HS-27A (cell line): ENCODE results near the gene ADAM12.
"Not testable (repeated sequence)": the region's sequence is repeated elsewhere in the genome, so short reads cannot be mapped to it uniquely, and the experiment has no call there.

Experiments
- DNase-seq: peaks from one replicate; pipeline ENCODE4 v3.0.0-alpha.2; 2012; ENCODE audit warnings: low read depth, missing footprints

ADAM12 gene

DNA sequence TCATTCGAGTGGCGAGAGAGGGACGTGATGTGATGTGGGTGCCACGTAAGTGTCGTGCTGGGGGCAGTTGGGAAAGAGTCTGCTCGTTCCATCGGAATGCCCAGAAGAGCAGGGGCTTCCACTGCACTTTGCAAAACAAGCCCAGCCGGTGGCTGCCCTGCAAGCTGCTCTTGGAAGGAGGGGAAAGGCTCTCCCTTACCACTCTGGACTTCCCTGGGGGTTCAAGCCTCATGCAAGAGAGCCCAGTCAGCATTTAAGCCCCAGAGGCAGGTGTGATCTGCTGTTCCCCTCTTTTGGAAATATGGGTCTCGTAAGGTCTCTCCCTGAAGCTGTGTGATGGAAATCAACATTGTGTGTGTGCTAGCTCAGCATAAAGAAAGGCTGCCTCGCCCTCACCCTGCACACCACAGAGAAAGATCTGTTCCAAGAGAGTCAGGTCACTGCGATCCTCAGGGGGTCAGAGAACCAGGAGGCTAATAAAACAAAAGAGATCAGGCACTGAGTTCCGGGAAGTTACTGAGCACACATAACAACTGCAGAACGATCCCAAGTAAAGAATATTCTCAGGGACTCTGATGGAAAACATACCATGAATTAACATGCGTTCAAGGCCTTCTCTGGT, 212.5 kb downstream of the ADAM12 start:
- no peak for DNase-seq

DNA sequence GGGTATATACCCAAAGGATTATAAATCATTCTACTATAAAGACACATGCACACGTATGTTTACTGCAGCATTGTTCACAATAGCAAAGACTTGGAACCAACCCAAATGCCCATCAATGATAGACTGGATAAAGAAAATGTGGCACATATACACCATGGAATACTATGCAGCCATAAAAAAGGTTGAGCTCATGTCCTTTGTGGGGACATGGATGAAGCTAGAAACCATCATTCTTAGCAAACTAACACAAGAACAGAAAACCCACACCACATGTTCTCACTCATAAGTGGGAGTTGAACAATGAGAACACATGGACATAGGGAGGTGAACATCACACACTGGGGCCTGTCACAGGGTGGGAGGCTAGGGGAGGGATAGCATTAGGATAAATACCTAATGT, 215.5 kb downstream of the ADAM12 start:
- not testable (repeated sequence) for DNase-seq

DNA sequence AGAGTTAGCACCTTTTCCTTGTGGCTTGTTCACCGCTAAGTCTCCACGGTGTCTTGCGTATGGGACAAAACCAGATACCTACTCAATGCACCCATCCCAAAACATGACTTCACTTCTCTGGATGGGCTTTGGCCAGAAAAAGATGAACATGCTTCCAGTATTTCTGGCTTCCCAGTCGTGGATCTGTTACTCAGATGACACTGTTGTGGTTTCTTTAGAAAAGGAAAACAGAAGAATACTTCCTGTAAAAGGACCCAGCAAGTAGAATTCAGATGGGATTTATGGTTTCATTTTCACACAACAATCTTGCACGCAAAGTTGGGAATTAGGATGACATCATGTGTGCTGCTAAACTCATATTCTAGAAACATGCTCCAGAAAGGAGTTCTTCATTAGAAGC, 216.7 kb downstream of the ADAM12 start:
- DNase-seq = no peak

- no peak for DNase-seq
Observed at GRCh38 chr10:126170776-126171175, 217.5 kb downstream of the ADAM12 start.

DNA sequence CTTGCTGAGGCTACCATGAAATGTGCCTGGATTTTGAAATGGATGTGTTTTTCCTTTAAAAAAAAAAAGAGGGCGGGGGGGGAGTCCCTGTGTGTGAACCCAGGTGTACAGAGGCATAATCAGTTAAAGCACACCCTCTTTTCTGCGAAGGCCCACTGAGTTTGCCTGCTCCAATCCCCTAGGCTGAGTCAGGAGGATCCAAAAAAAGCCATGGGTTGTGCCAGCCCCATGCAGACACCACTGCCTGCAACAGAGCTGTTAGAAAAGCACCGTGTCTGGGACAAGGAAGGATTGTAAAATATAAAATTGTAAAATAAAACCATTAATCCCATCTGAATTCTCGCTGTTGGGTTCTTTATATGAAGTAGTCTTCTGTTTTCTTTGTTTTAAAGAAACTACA, 217.9 kb downstream of the ADAM12 start:
- no peak for DNase-seq

GRCh38 chr10:126169899-126170298, 218.4 kb downstream of the ADAM12 start:
- no peak for DNase-seq

DNA sequence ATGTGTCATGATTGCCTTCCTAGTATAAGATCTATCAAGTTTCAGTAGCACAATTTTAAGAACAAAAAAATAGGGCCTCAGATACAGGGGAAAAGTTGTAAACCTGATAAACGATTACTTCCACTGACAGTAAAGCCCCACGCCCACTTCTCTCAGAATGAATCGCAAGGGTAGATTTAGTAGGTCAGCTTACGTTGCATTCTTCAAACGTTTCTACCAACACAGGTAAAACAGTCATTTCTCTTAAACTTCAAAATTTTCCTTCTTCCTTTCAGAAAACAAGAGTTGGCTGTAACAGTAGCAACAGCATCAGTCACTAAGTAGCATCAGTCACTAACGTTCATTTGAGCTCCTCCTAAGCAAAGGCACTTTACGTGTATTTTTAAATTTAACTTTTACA, 221.5 kb downstream of the ADAM12 start:
- DNase-seq = no peak

- DNase-seq = no peak
Observed at GRCh38 chr10:126165874-126166273, 222.4 kb downstream of the ADAM12 start.

- no peak for DNase-seq
Observed at GRCh38 chr10:126163506-126163905, 224.8 kb downstream of the ADAM12 start.

GRCh38 chr10:126161691-126162090, 226.6 kb downstream of the ADAM12 start:
- no peak for DNase-seq

GRCh38 chr10:126160971-126161630, 227.2 kb downstream of the ADAM12 start:
- no peak for DNase-seq

- no peak for DNase-seq
Observed at GRCh38 chr10:126160571-126160970, 227.7 kb downstream of the ADAM12 start.

- DNase-seq = no peak
Observed at GRCh38 chr10:126158133-126158892, 230.0 kb downstream of the ADAM12 start.

DNA sequence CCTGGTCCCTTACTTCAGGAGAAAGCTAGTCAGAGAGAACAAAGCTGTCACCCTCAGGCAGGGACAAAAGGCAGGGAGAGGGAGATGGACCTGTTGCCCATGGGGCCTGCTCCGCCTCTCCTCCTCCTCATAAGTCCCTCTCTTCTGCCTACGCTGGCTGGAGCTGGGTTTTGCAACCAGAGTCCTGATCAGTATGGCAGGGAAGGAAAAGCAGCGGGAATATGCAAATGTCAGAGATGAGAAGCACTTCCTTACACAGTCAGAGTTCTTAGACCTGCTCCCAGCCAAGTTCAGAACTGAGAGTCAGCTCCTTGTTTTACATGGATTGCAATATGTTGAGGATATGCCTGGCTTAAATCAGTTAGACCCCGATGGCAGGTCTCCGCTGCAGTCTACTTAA, 231.1 kb downstream of the ADAM12 start:
- DNase-seq = no peak

DNA sequence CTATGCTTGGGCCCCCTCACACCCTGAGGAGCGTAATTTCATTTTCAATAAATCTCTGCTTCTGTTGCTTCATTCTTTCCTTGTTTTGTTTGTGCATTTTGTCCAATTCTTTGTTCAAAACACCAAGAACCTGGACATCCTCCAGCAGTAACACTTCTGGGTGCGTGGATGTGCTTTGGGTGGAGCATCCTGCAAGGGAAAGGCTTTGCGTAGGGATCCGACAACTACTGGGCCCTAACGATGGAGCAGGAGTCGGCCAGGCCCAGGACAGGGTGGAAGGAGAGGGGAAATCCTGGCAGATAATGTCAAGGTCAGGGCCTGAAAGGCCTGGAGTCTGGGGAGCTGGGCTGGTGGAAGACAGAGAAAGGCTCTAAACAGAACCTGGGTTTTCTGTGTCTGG, 231.8 kb downstream of the ADAM12 start:
- DNase-seq = no peak

DNA sequence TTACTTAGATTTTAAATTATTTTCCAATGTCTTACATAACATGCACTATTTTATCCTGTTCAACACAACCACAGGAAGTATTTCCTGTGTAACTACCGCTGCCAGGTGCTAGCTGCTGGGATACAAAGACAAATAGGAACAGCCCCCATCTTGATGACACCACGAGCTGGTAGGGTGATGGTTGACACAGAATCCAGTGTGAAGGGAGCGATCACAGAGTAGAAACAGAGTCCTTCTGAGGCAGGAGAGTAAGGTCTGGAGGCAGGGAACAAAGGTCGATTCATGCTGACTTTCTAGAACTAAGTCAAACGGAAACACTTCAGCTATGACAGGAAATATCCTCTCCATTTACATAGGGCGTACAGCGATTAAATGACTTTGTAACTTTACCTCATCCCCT, 232.3 kb downstream of the ADAM12 start:
- no peak for DNase-seq

- no peak for DNase-seq
Observed at GRCh38 chr10:126155528-126155927, 232.7 kb downstream of the ADAM12 start.

- DNase-seq = peak; percentile 27
Observed at GRCh38 chr10:126153711-126154628, 234.3 kb downstream of the ADAM12 start.

DNA sequence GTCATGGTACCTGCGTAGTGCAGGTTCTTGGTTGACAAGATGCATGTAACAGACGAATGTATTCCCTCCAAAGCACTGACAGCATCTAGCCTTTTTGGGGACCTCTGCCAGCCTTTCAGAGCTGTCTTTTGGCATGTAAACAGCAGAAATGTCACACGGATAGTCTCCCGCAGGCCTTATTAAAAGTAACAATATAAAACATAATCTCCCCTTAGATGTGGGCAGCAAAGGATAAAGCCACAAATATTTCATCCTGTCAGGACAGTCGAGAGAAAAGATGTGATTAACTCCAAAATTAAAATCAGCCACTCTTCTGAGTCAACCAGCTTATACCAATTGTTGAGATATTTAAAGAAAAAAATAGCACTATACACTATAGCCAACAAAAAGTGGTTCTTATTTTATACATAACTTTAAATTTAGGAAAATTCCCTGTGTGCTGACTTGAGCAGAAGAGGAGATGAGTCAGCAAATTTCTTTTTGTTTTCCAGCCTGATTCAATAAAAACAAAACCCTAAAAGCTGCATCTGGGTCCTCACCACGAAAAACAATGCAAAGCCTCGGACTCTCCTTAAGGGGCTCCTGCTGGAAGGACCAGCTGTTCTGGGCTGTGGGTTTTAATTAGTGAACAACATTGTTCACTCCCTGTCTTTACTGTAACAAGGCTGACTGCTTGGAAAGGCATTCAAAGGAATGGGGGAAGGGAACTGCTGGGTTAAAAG, 240.2 kb downstream of the ADAM12 start:
- DNase-seq = no peak

- DNase-seq = no peak
Observed at GRCh38 chr10:126146771-126147170, 241.5 kb downstream of the ADAM12 start.

- no peak for DNase-seq
Observed at GRCh38 chr10:126143117-126143516, 245.2 kb downstream of the ADAM12 start.
